Left lung (tissue), 10 donors: ENCODE measurements around the gene DSTYK. TPM values are rescaled to one million over a fixed set of nuclear protein-coding genes. Genes with fewer than 3 reads are reported as not detected.

Source experiments
- ATAC-seq: fragments of 200-7000 bp; cut with Tn5 transposase; one replicate; pipeline ENCODE4 v1.9.1; 2020; ENCODE audit warnings: moderate library complexity
- DNase-seq, 4 donors: peaks; one replicate each; pipeline ENCODE4 v3.0.0-alpha.2; 2013 to 2020
- H3K27ac ChIP-seq, 2 donors: fragments of 200-600 bp; sonication (generic) in 1 of 2; one replicate each; pipeline versions ENCODE4 v1.5.0 to v1.8.0; 2020 to 2021
- H3K27me3 ChIP-seq, 2 donors: fragments of 200-600 bp; sonication (generic) in 1 of 2; one replicate each; pipeline versions ENCODE4 v1.5.0 to v1.8.0; 2020 to 2021
- H3K36me3 ChIP-seq, 2 donors: fragments of 200-600 bp; sonication (generic) in 1 of 2; one replicate each; pipeline versions ENCODE4 v1.5.0 to v1.8.0; 2020 to 2021
- H3K4me1 ChIP-seq, 2 donors: fragments of 200-600 bp; one replicate each; pipeline ENCODE4 v1.8.0; 2021
- H3K4me3 ChIP-seq, 2 donors: fragments of 200-600 bp; sonication (generic) in 1 of 2; one replicate each; pipeline versions ENCODE4 v1.5.0 to v1.8.0; 2020 to 2021; ENCODE audit warnings: mild to moderate bottlenecking in 1 of 2
- H3K9me3 ChIP-seq, 2 donors: fragments of 200-600 bp; sonication (generic) in 1 of 2; one replicate each; pipeline versions ENCODE4 v1.5.0 to v1.8.0; 2020 to 2021
- CTCF ChIP-seq, 2 donors: fragments of 200-600 bp; sonication (generic) in 1 of 2; IDR thresholded peaks; one replicate each; pipeline versions ENCODE4 v1.5.0 to v1.8.0; 2021; ENCODE audit warnings: antibody characterized with exemption in 2 of 2
- intact Hi-C, 2 donors: fragments of 100-400 bp; cut with DNase I; formaldehyde crosslinking; loops; one replicate each; pipeline versions ENCODE4 v1.11.2 to v1.14.2; 2022
- polyA plus RNA-seq, 6 donors: library from polyadenylated mRNA; unstranded; fragments of 120-200 nt; gene quantifications; one replicate each; pipeline ENCODE4 v1.2.1, GENCODE V29; 2013; ENCODE audit not compliant: insufficient read length in 6 of 6
- total RNA-seq, 2 donors: library from RNA; stranded (reverse); fragmentation: NEBNext Ultra II Directional; extraction: Animal tissue kit (Norgen Biotek cat#: 25700); gene quantifications; one replicate each; pipeline ENCODE4 v1.2.1, GENCODE V29; 2021
- donor health status: DM: no; HTN: yes; CAD: no.
- donor health status: DM: no; HTN: no; CAD: no.

DSTYK gene
- total and polyA plus RNA-seq, 8 donors, result 11.1 to 18.4 (median 17.1) TPM

- no peak within 1 kb of the TSS for H3K27ac ChIP-seq
- DNase-seq, result peak; percentile 90 to 95 (median 92)
- no peaks in the 10 kb centered on the region for H3K36me3 ChIP-seq
- peaks cover 7 to 35% of the 10 kb centered on the region in 2 donors for H3K4me1 ChIP-seq
- TF ChIP-seq CTCF (IDR thresholded peaks at IDR 0.05), result no peak
- ATAC-seq, result peak; percentile 93
- H3K27me3 ChIP-seq, result peaks cover 0 to 37% of the 10 kb centered on the region in 2 donors
- H3K4me3 ChIP-seq, result peak within 1 kb of the TSS; percentile 41 to 53
- H3K9me3 ChIP-seq, result no peaks in the 10 kb centered on the region
- intact Hi-C loops, result no loop called here
Measured at GRCh38 chr1:205227584-205228013, 16.1 kb upstream of the DSTYK start, which contains the start of gene TMCC2. TMCC2 (plus strand) TSS chr1:205227946; CDS start chr1:205228565, 619 bp downstream.

GRCh38 chr1:205226868-205227583 lies 15.5 kb upstream of the DSTYK start:
- Histone ChIP-seq H3K27me3 (peaks cover 0 to 37% of the 10 kb centered on the region in 2 donors), H3K4me3 (peak overlapping the region; percentile 41 to 53), H3K9me3 (no peaks in the 10 kb centered on the region), H3K36me3 (no peaks in the 10 kb centered on the region), H3K4me1 (peaks cover 7 to 35% of the 10 kb centered on the region in 2 donors), H3K27ac (no peak overlapping the region)
- intact Hi-C loops, result no loop called here
- DNase-seq (no peak), ATAC-seq (peak; percentile 4)
- no peak for TF ChIP-seq CTCF (IDR thresholded peaks at IDR 0.05)

- intact Hi-C loops, result no loop called here
Measured at GRCh38 chr1:205225901-205226765, 14.6 kb upstream of the DSTYK start.

DNA sequence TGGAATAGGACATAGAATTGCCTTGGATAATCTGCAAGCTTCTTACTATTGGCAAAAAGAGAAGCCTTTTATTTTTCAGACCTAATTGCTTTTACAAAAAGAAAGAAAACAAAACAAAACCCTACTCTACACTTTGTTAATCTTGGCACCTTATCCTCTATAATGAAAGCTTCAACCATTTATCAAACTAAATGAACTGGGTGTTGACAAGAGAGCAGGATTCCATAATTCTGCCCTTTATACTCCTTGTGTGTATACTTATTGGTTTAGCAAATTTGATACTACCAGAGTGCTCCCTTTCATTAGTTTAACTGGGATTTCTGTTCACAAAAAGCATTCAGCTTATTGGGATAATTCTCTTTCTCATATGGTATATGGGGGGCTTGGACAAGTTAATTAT lies 13.2 kb upstream of the DSTYK start:
- no peaks in the 10 kb centered on the region for H3K9me3 ChIP-seq
- ATAC-seq, result no peak
- peaks cover 0 to 30% of the 10 kb centered on the region in 2 donors for H3K27me3 ChIP-seq
- H3K36me3 ChIP-seq, result no peaks in the 10 kb centered on the region
- intact Hi-C loops, result no loop called here
- TF ChIP-seq CTCF (IDR thresholded peaks at IDR 0.05), result no peak
- no peak overlapping the region for H3K27ac ChIP-seq
- no peak for DNase-seq
- no peak overlapping the region for H3K4me3 ChIP-seq
- H3K4me1 ChIP-seq, result peaks cover 7 to 27% of the 10 kb centered on the region in 2 donors

More at GRCh38 chr1:205225901-205226765, 14.6 kb upstream of the DSTYK start:
- Histone ChIP-seq H3K4me1 (peaks cover 7 to 35% of the 10 kb centered on the region in 2 donors), H3K9me3 (no peaks in the 10 kb centered on the region), H3K4me3 (no peak overlapping the region), H3K27me3 (peaks cover 0 to 37% of the 10 kb centered on the region in 2 donors), H3K36me3 (no peaks in the 10 kb centered on the region), H3K27ac (no peak overlapping the region)
- ATAC-seq (no peak), DNase-seq (no peak)
- TF ChIP-seq CTCF (IDR thresholded peaks at IDR 0.05), result no peak

- ATAC-seq (no peak), DNase-seq (no peak)
- intact Hi-C loops, result no loop called here
- H3K4me3 ChIP-seq, result no peak overlapping the region
- H3K36me3 ChIP-seq, result no peaks in the 10 kb centered on the region
- no peaks in the 10 kb centered on the region for H3K9me3 ChIP-seq
- no peak overlapping the region for H3K27ac ChIP-seq
- no peaks in the 10 kb centered on the region for H3K27me3 ChIP-seq
- TF ChIP-seq CTCF (IDR thresholded peaks at IDR 0.05), result no peak
- H3K4me1 ChIP-seq, result no peaks in the 10 kb centered on the region
Measured at GRCh38 chr1:205220421-205220820, 8.9 kb upstream of the DSTYK start.
